Measurements from ENCODE around the gene SAG. TPM values are rescaled to one million over a fixed set of nuclear protein-coding genes. Genes with fewer than 3 reads are reported as not detected.

The SAG gene
- total and polyA plus RNA-seq, 7 donors: not detected

- H3K36me3 ChIP-seq: peaks cover 26 to 99% (median 54%) of the 10 kb centered on the region in 4 donors
- intact Hi-C loops (cut with DNase I): no loop called here
- WGBS, 2 donors: 93 to 95% methylated on average over 10 of the region's 10 CpGs
- no peak overlapping the region for H3K27ac ChIP-seq
- H3K4me1 ChIP-seq: no peaks in the 10 kb centered on the region
- H3K27me3 ChIP-seq: no peaks in the 10 kb centered on the region
- DNase-seq: no peak
- H3K4me3 ChIP-seq: no peak overlapping the region
- no peaks in the 10 kb centered on the region for H3K9me3 ChIP-seq
- TF ChIP-seq, protein P1, sequence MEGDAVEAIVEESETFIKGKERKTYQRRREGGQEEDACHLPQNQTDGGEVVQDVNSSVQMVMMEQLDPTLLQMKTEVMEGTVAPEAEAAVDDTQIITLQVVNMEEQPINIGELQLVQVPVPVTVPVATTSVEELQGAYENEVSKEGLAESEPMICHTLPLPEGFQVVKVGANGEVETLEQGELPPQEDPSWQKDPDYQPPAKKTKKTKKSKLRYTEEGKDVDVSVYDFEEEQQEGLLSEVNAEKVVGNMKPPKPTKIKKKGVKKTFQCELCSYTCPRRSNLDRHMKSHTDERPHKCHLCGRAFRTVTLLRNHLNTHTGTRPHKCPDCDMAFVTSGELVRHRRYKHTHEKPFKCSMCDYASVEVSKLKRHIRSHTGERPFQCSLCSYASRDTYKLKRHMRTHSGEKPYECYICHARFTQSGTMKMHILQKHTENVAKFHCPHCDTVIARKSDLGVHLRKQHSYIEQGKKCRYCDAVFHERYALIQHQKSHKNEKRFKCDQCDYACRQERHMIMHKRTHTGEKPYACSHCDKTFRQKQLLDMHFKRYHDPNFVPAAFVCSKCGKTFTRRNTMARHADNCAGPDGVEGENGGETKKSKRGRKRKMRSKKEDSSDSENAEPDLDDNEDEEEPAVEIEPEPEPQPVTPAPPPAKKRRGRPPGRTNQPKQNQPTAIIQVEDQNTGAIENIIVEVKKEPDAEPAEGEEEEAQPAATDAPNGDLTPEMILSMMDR (IDR thresholded peaks at IDR 0.05): no peak
- TF ChIP-seq POLR2A (IDR thresholded peaks at IDR 0.05) (no peak), POLR2AphosphoS5 (IDR thresholded peaks at IDR 0.05) (no peak), EP300 (IDR thresholded peaks at IDR 0.05) (no peak)
These were observed 41.7 kb upstream of the SAG start for GRCh38 chr2:233265899-233266431.

DNA sequence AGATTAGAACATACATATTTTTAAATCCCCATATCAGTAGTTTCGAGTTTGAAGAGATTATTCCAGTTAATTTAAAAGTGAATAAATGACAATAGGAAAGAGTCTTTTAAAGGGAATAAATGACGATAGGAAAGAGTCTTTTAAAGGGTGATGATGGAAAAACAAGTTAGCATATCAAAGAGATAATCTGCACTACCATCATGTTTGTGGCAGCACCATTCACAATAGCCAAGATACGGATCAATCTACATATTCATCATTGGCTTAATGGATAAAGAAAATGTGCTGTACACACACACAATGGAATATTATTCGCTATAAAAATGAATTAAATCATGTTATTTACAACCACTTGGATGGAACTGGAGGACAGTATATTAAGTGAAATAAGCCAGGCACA is 41.1 kb upstream of the SAG start:
- Histone ChIP-seq H3K27ac (no peak overlapping the region), H3K36me3 (peaks cover 26 to 99% (median 57%) of the 10 kb centered on the region in 4 donors)
- intact Hi-C loops (cut with DNase I): no loop called here

GRCh38 chr2:233267516-233268245 is 39.9 kb upstream of the SAG start:
- no peaks in the 10 kb centered on the region for H3K27me3 ChIP-seq
- peaks cover 26 to 99% (median 54%) of the 10 kb centered on the region in 4 donors for H3K36me3 ChIP-seq
- intact Hi-C loops (cut with DNase I): no loop called here
- no peak for DNase-seq
- TF ChIP-seq POLR2AphosphoS5 (IDR thresholded peaks at IDR 0.05): no peak
- no peak for TF ChIP-seq POLR2A (IDR thresholded peaks at IDR 0.05)
- no peak for TF ChIP-seq EP300 (IDR thresholded peaks at IDR 0.05)
- TF ChIP-seq, protein P1 (IDR thresholded peaks at IDR 0.05): no peak
- no peak overlapping the region for H3K4me3 ChIP-seq
- H3K27ac ChIP-seq: no peak overlapping the region
- no peaks in the 10 kb centered on the region for H3K4me1 ChIP-seq
- 65 to 87% methylated on average over 6 of the region's 6 CpGs for WGBS, 2 donors
- no peaks in the 10 kb centered on the region for H3K9me3 ChIP-seq

More for the DNA sequence above, 41.1 kb upstream of the SAG start:
- DNase-seq: no peak
- TF ChIP-seq POLR2A (IDR thresholded peaks at IDR 0.05) (no peak), POLR2AphosphoS5 (IDR thresholded peaks at IDR 0.05) (no peak), EP300 (IDR thresholded peaks at IDR 0.05) (no peak)
- TF ChIP-seq, protein P1 (IDR thresholded peaks at IDR 0.05): no peak
- H3K4me3 ChIP-seq: no peak overlapping the region
- H3K9me3 ChIP-seq: no peaks in the 10 kb centered on the region
- 95 to 98% methylated on average over 4 of the region's 4 CpGs for WGBS, 2 donors
- H3K4me1 ChIP-seq: no peaks in the 10 kb centered on the region
- no peaks in the 10 kb centered on the region for H3K27me3 ChIP-seq

DNA sequence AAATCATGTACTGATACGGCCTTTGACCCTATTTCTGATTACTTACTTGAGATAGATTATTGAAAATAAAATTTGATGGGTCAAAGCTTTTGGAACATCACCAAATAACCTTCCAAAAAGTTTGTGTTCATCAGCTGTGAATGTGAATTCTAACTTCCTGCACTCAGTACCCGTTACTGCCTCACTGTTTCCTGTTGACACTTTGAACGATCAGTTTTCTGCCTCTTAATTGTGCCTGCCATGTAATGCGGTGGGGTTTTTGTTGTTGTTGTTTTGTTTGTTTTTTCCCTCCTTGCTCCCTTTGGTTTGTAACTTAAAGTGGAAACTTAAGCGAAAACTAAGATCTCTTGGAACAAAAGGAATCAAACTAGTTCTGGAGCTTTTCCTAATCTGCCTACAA is 37.2 kb upstream of the SAG start:
- Histone ChIP-seq H3K9me3 (no peaks in the 10 kb centered on the region), H3K4me1 (no peaks in the 10 kb centered on the region), H3K27me3 (no peaks in the 10 kb centered on the region), H3K27ac (no peak overlapping the region), H3K36me3 (peaks cover 20 to 99% (median 54%) of the 10 kb centered on the region in 4 donors), H3K4me3 (no peak overlapping the region)
- WGBS, 2 donors: 51 to 63% methylated on average over 5 of the region's 5 CpGs
- TF ChIP-seq EP300 (IDR thresholded peaks at IDR 0.05) (no peak), POLR2A (IDR thresholded peaks at IDR 0.05) (no peak), POLR2AphosphoS5 (IDR thresholded peaks at IDR 0.05) (no peak)
- TF ChIP-seq, protein P1 (IDR thresholded peaks at IDR 0.05): no peak
- no peak for DNase-seq
- intact Hi-C loops (cut with DNase I): no loop called here
